ENCODE measurements around the gene HS3ST3A1. TPM values are rescaled to one million over a fixed set of nuclear protein-coding genes. Genes with fewer than 3 reads are reported as not detected.
A peak's percentile ranks its signal among the peaks of the same experiment; 100 is the strongest.

Gene HS3ST3A1
- 10.4 and 11.5 TPM in 2 replicates for total RNA-seq (2014; rRNA removed; shearing (Covaris generic))

DNA sequence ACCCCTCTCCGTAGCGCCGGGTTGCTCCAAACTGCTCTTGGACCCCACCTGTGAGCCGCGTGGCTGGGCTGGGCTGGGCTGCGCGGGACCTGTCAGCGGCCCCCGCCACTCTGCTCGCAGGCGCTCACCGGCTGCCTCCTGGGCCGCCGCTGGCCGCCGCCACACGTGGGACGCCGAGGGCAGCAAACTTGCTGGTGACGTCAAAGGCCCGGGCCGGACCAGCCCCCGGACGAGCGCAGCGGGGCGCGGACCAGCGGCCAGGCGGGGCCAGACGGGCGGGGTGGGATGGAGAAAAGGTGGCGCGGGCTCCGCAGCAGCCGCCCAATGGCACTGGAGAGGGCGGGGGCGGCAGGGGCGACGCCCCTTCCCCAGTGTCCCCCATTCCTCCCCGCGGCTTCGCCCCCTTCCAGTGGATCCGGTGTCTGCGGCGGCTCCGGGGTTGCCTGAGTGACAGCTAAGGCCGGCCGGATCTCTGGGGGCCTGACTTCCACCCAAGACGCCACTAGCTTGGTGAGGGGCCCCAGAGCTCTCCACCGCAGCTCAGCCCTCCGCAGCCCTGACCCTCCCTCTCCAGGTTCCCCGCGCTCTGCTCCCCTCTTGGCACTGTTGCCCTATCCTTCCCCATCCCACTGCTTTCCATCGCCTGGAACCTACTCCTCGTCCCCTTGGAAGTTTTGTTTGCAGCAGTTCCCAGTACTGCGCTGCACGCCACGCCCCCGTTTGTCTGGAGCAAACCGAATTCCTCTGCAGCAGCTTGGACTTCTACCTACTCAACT, at the start of gene HS3ST3A1:
Gene HS3ST3A1, minus strand, starts transcription at position 154 of the 776 bp plus-strand sequence. CDS start 800 bp downstream, outside the sequence.
- H3K36me3 ChIP-seq (replicated peaks; ENCODE audit: control insufficient read depth, insufficient read depth, low read length), result no peaks in the 10 kb centered on the region
- peak within 1 kb of the TSS; percentile 80 for H3K4me3 ChIP-seq (ENCODE audit: insufficient read depth, low read depth, low read length)
- DNase-seq, result peak; percentile 94
- H3K27me3 ChIP-seq (ENCODE audit: control insufficient read depth, insufficient read depth, low read length), result peaks cover 20% of the 10 kb centered on the region

DNA sequence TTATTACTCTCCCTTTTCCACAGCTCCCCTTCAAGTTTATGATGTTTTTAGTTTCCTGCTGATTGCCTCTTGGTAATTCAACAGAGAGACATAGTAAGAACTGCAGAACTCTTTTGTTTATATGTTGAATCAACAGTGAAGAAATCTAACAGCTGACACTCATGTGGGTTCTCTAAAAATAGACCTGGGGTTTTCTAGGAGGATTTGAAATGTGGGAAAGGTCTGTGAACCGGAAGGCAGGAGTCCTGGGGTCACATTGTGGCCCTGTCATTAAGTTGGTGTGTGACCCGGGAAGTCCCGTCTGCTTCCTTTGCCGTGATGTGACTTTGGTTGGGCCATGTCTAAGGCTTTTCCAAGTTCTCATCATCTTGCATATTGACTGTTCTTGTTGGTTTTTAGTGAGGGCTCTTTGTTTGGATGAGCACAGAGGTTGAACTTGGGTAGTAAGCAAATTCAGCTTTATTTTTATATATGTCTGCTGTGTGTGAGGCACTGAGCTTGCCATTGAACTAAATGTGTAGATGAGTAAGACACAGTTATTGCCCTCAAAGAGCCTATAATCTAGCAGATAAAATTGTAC, 48.5 kb upstream of the HS3ST3A1 start:
- DNase-seq, result no peak
- H3K36me3 ChIP-seq (replicated peaks; ENCODE audit: control insufficient read depth, insufficient read depth, low read length), result no peaks in the 10 kb centered on the region
- no peaks in the 10 kb centered on the region for H3K27me3 ChIP-seq (ENCODE audit: control insufficient read depth, insufficient read depth, low read length)
- no peak overlapping the region for H3K4me3 ChIP-seq (ENCODE audit: insufficient read depth, low read depth, low read length)

DNA sequence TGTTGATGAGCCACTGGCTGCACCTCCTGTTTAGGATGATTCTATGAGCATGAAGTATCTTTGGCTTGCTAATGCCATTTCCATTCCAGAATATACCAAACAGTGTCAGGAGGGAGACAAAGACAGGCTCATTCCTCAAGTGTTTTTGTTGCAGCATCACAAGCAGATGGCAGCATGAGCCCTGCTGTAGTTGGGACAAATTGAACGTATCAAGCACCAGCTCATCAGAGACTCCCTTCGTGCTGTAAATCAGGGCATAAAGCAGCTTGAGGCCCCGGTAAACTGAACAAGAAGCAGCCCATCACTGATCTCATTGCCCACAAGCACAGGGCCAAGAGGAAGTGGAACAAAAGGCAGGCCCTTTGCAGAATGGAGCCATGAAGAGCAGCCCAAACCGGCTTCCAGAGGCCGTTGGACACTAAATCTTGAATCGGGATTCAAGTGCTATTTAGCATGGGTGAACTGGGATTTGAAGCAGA, 45.9 kb upstream of the HS3ST3A1 start:
- Histone ChIP-seq H3K4me3 (ENCODE audit: insufficient read depth, low read depth, low read length) (no peak overlapping the region), H3K27me3 (ENCODE audit: control insufficient read depth, insufficient read depth, low read length) (no peaks in the 10 kb centered on the region), H3K36me3 (replicated peaks; ENCODE audit: control insufficient read depth, insufficient read depth, low read length) (no peaks in the 10 kb centered on the region)
- DNase-seq, result no peak

DNA sequence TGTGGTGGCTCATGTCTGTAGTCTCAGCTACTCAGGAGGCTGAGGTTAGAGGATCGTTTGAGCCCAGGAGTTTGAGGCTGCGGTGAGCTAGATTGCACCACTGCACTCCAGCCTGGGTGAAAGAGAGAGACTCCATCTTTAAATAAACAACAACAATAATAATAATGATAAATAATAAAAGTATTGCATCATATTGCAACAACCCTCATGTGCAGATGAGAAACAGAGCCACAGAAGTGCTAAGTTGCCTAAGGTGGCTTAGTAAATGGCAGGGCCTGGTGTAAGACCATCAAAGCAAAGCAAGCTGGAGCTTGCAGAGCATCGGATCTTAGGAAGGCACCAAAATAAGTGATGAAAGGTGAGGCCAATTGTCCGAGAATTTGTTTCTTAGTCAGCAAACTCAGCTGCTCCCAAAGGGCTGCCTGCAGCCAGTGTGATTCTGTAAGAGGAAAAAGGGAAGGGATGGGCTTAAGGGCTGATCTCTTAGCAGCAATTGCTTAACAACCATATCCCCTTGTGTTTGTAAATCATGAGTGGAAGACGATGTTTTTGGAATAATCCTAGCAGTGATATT, 45.3 kb upstream of the HS3ST3A1 start:
- no peak overlapping the region for H3K4me3 ChIP-seq (ENCODE audit: insufficient read depth, low read depth, low read length)
- no peaks in the 10 kb centered on the region for H3K27me3 ChIP-seq (ENCODE audit: control insufficient read depth, insufficient read depth, low read length)
- DNase-seq, result no peak
- H3K36me3 ChIP-seq (replicated peaks; ENCODE audit: control insufficient read depth, insufficient read depth, low read length), result no peaks in the 10 kb centered on the region

DNA sequence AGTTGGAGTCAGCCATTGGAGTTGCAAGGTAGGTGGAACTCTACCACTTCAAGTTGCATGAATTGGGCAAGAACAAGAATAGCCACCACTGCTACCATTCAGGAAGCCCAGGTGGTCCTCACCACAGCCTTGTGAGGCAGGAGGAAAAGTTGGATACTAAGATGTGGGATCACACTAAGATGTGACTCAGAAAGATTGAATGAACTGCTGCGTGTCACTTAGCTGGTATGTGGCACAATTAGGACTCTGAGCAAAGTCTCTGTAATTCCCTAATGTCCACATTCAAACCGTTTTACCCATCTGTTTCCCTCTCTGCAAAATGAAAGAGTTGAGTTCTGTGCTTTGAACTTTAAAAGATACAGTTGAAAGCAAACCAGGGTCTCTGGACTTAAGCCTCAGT, 44.7 kb upstream of the HS3ST3A1 start:
- Histone ChIP-seq H3K27me3 (ENCODE audit: control insufficient read depth, insufficient read depth, low read length) (no peaks in the 10 kb centered on the region), H3K4me3 (ENCODE audit: insufficient read depth, low read depth, low read length) (no peak overlapping the region), H3K36me3 (replicated peaks; ENCODE audit: control insufficient read depth, insufficient read depth, low read length) (no peaks in the 10 kb centered on the region)
- DNase-seq, result no peak

DNA sequence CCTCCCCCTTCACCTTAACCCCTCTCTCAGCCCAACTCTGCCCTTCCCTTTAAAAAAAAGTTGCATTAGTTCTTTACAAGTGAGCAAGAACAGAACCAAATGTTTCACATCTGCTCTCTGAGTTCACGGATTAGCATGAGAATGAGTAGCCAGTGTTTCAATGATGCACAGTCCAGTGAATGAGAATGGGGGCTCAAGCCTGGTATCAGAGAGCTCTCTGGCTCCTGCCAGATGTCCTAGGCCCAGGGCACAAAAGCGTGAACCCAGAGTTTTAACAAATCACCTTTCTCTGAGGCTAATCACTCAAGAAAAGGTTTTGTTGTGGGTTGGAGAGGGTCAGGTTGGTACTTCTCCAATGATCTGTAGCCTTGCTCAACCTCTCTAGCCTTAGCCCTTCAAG, 41.5 kb upstream of the HS3ST3A1 start:
- Histone ChIP-seq H3K36me3 (replicated peaks; ENCODE audit: control insufficient read depth, insufficient read depth, low read length) (no peaks in the 10 kb centered on the region), H3K27me3 (ENCODE audit: control insufficient read depth, insufficient read depth, low read length) (no peaks in the 10 kb centered on the region), H3K4me3 (ENCODE audit: insufficient read depth, low read depth, low read length) (no peak overlapping the region)
- no peak for DNase-seq

DNA sequence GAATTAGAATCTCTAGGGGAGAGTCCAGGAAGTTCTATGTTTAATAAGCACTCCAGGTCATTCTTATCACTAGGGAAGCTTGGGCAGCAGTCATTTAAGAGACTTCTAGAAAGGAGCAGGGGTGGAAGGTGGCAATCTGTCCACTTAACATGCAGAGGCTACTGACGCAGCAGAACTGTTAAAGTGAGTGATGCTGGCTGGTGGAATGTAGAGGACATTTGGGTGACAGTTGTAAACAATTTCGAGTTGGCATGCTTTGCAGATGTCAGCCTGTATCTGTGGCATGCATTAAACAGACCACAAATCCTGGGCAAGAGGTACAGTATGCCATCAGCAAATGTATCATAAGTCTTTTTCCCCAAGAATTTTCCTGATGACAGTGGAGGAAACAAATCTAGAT, 40.5 kb upstream of the HS3ST3A1 start:
- H3K36me3 ChIP-seq (replicated peaks; ENCODE audit: control insufficient read depth, insufficient read depth, low read length), result no peaks in the 10 kb centered on the region
- H3K4me3 ChIP-seq (ENCODE audit: insufficient read depth, low read depth, low read length), result no peak overlapping the region
- H3K27me3 ChIP-seq (ENCODE audit: control insufficient read depth, insufficient read depth, low read length), result no peaks in the 10 kb centered on the region
- no peak for DNase-seq

DNA sequence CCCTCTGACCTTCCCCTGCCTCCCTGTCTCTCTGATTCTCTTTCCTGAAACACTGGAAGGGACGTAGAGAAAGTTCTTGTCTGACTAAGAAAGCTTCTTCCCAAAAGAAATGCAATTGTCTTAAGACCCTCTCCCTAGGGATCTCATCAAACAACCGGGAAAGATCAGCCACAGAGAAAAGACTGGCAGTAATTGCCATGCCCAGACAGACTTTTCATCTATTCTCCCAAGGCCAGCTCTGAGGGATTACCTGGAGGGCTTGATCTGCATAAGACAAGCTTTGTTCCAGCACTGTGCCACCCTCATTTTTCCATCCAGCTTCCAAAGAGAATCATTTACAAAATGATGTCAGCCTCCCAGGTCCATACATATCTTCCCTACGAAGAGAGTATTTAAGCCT, 38.8 kb upstream of the HS3ST3A1 start:
- Histone ChIP-seq H3K27me3 (ENCODE audit: control insufficient read depth, insufficient read depth, low read length) (no peaks in the 10 kb centered on the region), H3K4me3 (ENCODE audit: insufficient read depth, low read depth, low read length) (no peak overlapping the region), H3K36me3 (replicated peaks; ENCODE audit: control insufficient read depth, insufficient read depth, low read length) (no peaks in the 10 kb centered on the region)
- DNase-seq, result no peak

DNA sequence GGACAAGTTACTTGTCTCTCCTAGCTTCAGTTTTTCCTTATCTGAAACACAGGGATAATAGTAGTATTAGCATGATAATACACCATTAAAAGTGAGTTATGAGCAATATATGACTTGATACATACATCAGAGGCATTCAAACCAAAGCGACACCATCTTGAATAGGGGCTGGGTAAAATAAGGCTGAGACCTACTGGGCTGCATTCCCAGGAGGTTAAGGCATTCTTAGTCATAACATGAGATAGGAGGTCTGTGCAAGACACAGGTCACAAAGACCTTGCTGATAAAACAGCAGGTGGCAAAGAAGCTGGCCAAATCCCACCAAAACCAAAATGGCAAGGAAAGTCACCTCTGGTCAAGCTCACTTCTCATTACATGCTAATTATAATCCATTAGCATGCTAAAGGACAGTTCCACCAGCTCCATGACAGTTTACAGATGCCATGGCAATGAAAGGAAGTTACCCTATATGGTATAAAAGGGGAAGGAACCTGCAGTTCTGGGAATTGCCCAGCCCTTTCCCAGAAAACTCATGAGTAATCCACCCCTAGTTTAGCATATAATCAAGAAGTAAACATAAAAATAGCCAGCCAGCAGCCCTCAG, 37.2 kb upstream of the HS3ST3A1 start:
- DNase-seq, result no peak
- Histone ChIP-seq H3K4me3 (ENCODE audit: insufficient read depth, low read depth, low read length) (no peak overlapping the region), H3K27me3 (ENCODE audit: control insufficient read depth, insufficient read depth, low read length) (no peaks in the 10 kb centered on the region), H3K36me3 (replicated peaks; ENCODE audit: control insufficient read depth, insufficient read depth, low read length) (no peaks in the 10 kb centered on the region)

DNA sequence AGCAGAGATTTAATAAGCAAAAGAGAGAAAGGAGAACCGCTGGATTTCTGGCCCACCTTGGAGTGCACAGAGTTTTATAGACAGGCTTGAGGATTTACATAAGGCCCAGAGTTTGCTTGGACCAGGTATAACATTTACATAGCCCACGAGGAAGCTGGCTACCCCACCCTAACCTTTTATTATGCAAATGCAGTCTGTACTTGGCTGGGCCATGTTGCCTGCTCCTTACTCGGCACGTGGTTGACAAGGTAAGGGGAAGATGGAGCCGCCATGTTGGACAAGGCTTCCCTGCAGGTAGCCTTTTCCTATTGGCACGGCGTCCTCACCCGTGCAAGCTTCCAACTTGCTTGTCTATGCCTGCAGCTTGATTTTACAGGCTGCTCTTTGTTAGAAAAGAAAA, 35.2 kb upstream of the HS3ST3A1 start:
- H3K36me3 ChIP-seq (replicated peaks; ENCODE audit: control insufficient read depth, insufficient read depth, low read length), result no peaks in the 10 kb centered on the region
- no peaks in the 10 kb centered on the region for H3K27me3 ChIP-seq (ENCODE audit: control insufficient read depth, insufficient read depth, low read length)
- DNase-seq, result no peak

DNA sequence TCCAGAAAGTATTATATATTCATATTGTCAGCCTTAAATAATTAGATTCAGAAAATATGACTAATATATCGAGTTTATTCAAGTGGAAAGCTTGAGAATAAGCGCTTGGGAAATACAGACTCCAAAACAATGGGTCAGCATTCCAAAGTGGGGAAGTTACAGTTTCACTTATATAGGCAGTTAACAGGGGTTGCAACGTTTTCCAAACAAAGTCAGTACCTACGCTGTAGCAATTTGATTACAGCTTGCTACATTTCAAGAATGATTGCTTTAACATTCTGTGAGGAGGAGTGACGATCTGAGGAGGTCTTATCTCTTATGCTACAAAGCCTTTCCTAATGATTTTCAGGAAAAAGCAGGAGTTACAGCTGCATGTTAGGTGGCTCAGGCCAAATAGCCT, 34.2 kb upstream of the HS3ST3A1 start:
- no peaks in the 10 kb centered on the region for H3K36me3 ChIP-seq (replicated peaks; ENCODE audit: control insufficient read depth, insufficient read depth, low read length)
- DNase-seq, result no peak

More for the DNA sequence above, 35.2 kb upstream of the HS3ST3A1 start:
- no peak overlapping the region for H3K4me3 ChIP-seq (ENCODE audit: insufficient read depth, low read depth, low read length)

DNA sequence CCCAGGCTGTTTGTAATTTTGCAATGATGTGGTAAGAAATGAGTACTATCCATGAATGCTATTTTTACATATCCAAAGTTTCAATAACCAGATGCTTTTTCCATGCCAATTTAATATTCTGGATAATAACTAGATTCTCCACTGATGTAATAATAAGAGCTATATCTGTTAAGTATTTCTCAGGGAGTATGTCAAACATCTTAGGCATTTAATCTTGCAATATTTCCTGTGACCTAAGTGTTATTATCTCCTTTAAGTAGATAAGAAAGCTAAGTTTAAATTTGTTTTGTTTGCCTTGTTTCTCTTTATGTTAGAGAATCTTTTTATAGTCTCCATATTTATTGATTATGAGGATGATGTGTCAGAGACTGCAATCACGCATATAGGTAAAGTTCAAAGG, 32.3 kb upstream of the HS3ST3A1 start:
- no peak for DNase-seq
- no peaks in the 10 kb centered on the region for H3K36me3 ChIP-seq (replicated peaks; ENCODE audit: control insufficient read depth, insufficient read depth, low read length)

More for the DNA sequence above, 34.2 kb upstream of the HS3ST3A1 start:
- H3K4me3 ChIP-seq (ENCODE audit: insufficient read depth, low read depth, low read length), result no peak overlapping the region
- H3K27me3 ChIP-seq (ENCODE audit: control insufficient read depth, insufficient read depth, low read length), result no peaks in the 10 kb centered on the region

DNA sequence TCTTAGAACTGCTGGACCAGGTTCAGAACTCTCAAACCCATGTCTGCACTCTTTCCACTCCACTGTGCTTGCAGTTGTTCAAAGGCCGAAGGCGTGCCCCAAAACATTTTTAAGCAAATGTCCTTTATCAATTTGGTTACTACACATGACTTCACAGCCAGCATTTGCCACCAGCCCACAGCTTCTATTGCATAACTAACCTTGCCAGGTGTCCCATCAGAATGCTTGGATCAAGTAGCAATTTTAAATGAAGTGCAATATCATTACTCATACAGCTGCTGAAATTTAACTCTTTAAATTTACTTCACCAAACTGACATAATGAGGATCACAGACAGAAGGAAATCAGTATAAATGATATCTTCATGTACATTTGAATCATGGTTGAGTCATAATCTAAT, 29.8 kb upstream of the HS3ST3A1 start:
- Histone ChIP-seq H3K27me3 (ENCODE audit: control insufficient read depth, insufficient read depth, low read length) (no peaks in the 10 kb centered on the region), H3K36me3 (replicated peaks; ENCODE audit: control insufficient read depth, insufficient read depth, low read length) (no peaks in the 10 kb centered on the region), H3K4me3 (ENCODE audit: insufficient read depth, low read depth, low read length) (no peak overlapping the region)
- DNase-seq, result no peak

More for the DNA sequence above, 32.3 kb upstream of the HS3ST3A1 start:
- H3K27me3 ChIP-seq (ENCODE audit: control insufficient read depth, insufficient read depth, low read length), result no peaks in the 10 kb centered on the region
- H3K4me3 ChIP-seq (ENCODE audit: insufficient read depth, low read depth, low read length), result no peak overlapping the region

DNA sequence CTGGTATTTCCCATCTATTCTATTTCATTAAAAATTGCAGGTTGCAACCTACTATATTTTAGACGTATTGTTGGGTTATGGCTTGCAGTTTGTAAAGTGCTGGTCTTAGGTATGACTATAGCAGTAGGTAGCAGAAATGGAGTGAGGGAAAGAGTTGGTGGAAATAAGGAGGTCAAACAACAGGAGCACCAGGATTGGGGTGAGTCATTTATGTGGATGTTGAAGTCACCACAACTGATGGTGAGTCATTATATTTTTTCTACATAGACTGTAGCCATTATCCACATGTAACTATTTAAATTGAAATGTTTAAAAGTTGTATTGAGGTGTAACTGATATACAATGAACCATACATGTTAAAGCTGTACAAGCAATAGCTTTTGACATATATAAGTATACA, 25.0 kb upstream of the HS3ST3A1 start:
- no peaks in the 10 kb centered on the region for H3K27me3 ChIP-seq (ENCODE audit: control insufficient read depth, insufficient read depth, low read length)
- DNase-seq, result no peak
- H3K4me3 ChIP-seq (ENCODE audit: insufficient read depth, low read depth, low read length), result no peak overlapping the region
- no peaks in the 10 kb centered on the region for H3K36me3 ChIP-seq (replicated peaks; ENCODE audit: control insufficient read depth, insufficient read depth, low read length)

DNA sequence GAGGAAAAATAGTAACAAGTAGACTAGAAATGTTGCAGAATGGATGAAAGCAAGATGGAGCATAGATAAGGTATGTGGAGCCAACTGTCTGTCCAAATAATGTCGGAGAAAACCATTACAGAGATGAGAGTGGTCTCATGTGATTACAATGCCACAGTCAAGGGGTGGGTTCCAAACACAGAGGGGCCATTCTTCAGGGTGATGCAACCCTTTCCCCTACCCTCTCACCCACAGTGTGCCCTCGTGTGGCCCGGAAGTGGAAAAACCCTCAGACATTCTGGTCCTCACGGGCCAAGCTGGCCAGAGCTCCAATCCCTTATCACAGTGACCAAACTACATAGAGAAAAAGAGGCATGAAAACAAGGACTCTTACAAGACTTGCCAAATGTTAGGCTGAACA, 17.7 kb upstream of the HS3ST3A1 start:
- Histone ChIP-seq H3K36me3 (replicated peaks; ENCODE audit: control insufficient read depth, insufficient read depth, low read length) (no peaks in the 10 kb centered on the region), H3K4me3 (ENCODE audit: insufficient read depth, low read depth, low read length) (no peak overlapping the region), H3K27me3 (ENCODE audit: control insufficient read depth, insufficient read depth, low read length) (no peaks in the 10 kb centered on the region)
- DNase-seq, result no peak

All from H7 (cell line).